SH-SY5Y (cell line): ENCODE measurements around the gene KCTD4.

Source experiments
- GATA2 ChIP-seq: IDR thresholded peaks from 2 replicates; pipeline ENCODE4 v1.6.1; 2011; ENCODE audit warnings: mild to moderate bottlenecking, low read depth, low read length
- GATA3 ChIP-seq: IDR thresholded peaks from 2 replicates; pipeline ENCODE4 v1.6.1; 2011; ENCODE audit warnings: low read depth, mild to moderate bottlenecking, low read length, moderate library complexity

Gene KCTD4

GRCh38 chr13:45167611-45168554 is 33.0 kb downstream of the KCTD4 start:
- TF ChIP-seq GATA3, result no peak
- no peak for TF ChIP-seq GATA2

GRCh38 chr13:45166858-45167257 is 34.0 kb downstream of the KCTD4 start:
- no peak for TF ChIP-seq GATA3
- TF ChIP-seq GATA2, result no peak

DNA sequence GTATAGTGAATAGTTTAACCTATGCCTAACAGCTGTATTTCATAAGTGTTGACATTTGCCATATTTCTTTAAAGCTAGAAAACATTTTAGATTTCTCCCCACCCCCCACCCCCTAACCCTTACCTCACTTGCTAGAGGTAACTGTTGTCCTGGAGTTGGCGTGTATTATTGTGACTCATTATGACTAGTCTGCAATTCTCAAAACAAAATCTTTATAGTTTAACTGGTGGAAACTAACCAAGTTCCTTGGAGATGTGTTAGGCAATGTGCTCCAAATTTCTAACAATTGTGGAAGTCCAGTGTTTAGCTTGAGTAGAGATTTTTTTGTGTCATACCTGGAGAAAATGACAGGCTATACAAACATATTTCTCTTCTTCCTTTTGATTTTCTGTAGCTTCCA is 38.0 kb downstream of the KCTD4 start:
- TF ChIP-seq GATA3 (no peak), GATA2 (no peak)

DNA sequence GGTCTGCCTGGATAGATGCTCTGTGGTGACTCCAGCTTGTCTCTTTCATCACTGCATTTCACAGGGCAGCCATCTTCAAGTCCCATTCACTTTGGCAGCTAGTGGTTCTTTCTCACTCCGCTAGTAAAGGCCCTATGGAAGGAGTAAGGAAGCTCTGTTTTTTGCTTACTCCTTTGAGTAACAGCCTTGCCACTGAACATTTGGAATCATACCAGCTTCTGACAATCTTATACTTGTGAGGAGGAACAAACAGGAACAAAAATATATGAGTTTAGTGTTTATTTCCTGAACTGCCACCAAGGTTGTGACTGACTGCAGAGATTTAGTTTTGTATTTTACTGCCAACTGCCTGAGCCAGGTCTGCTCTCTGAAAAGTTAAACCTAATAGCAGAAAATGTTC is 38.7 kb downstream of the KCTD4 start:
- TF ChIP-seq GATA3 (no peak), GATA2 (no peak)

DNA sequence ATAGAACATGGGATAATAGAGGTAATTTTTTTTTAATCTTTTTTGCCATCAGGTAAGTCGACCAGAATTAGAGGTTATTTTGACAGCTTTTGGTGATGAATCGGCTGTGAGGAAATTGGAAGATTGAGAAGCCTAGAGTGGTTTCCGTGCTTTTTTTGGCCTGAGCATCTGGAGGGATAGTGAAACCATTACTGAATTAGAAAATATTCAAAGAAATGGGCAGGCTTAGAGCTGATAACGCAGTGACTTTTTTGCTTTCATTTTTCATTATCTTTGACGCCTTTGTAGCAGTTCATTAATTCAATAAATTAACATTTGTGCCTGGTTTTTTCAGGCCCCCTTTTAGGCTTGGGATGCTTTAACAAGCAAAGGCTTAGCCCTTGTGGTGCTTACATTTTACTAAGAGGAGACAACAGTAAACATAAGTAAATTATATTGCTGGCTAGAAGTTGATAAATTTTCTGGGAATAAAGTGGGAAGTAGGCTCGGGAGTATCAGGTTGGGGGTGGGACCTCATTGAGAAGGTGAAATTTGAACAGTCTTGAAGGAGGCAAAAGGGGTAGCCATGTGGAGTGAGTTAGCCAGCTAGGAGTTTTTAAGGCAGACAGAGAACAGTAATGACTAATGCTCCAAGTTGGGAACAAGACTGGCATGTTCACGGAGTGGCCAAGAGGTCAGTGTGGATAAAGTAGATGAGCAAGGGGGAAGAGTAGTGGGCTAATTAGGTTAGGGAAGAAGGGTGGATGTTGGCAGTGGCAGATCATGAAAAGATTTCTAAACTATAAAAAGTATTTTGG is 44.1 kb downstream of the KCTD4 start:
- TF ChIP-seq GATA3 (no peak), GATA2 (no peak)

GRCh38 chr13:45149964-45150363 is 50.9 kb downstream of the KCTD4 start:
- no peak for TF ChIP-seq GATA3
- TF ChIP-seq GATA2, result no peak

GRCh38 chr13:45143346-45143751 is 57.5 kb downstream of the KCTD4 start:
- TF ChIP-seq GATA2 (no peak), GATA3 (no peak)
